WI38 (cell line): Measurements from ENCODE around the gene EPB41L1.

Experiments used
- H3K4me3 ChIP-seq: 2 replicates; pipeline ENCODE4 v1.5.1; 2011; ENCODE audit warnings: low read depth, mild to moderate bottlenecking, control low read depth, low read length
- TF ChIP-seq, protein P1 (sequence below): IDR thresholded peaks from 2 replicates; pipeline ENCODE4 v1.5.1; 2012; ENCODE audit warnings: low read depth, mild to moderate bottlenecking, control low read depth, low read length

EPB41L1 gene

GRCh38 chr20:36154700-36155628 is at the start of gene EPB41L1:
TSS of gene EPB41L1 (plus strand) at chr20:36154740. CDS start at chr20:36173778, 19,038 bp downstream.
- TF ChIP-seq, protein P1, sequence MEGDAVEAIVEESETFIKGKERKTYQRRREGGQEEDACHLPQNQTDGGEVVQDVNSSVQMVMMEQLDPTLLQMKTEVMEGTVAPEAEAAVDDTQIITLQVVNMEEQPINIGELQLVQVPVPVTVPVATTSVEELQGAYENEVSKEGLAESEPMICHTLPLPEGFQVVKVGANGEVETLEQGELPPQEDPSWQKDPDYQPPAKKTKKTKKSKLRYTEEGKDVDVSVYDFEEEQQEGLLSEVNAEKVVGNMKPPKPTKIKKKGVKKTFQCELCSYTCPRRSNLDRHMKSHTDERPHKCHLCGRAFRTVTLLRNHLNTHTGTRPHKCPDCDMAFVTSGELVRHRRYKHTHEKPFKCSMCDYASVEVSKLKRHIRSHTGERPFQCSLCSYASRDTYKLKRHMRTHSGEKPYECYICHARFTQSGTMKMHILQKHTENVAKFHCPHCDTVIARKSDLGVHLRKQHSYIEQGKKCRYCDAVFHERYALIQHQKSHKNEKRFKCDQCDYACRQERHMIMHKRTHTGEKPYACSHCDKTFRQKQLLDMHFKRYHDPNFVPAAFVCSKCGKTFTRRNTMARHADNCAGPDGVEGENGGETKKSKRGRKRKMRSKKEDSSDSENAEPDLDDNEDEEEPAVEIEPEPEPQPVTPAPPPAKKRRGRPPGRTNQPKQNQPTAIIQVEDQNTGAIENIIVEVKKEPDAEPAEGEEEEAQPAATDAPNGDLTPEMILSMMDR, result no peak
- H3K4me3 ChIP-seq, result peak within 1 kb of the TSS; percentile 80

- TF ChIP-seq, protein P1, result no peak
- H3K4me3 ChIP-seq, result no peak overlapping the region
Observed at GRCh38 chr20:36104856-36105255, 49.7 kb upstream of the EPB41L1 start.

GRCh38 chr20:36105711-36106226 is 48.8 kb upstream of the EPB41L1 start:
- no peak overlapping the region for H3K4me3 ChIP-seq

DNA sequence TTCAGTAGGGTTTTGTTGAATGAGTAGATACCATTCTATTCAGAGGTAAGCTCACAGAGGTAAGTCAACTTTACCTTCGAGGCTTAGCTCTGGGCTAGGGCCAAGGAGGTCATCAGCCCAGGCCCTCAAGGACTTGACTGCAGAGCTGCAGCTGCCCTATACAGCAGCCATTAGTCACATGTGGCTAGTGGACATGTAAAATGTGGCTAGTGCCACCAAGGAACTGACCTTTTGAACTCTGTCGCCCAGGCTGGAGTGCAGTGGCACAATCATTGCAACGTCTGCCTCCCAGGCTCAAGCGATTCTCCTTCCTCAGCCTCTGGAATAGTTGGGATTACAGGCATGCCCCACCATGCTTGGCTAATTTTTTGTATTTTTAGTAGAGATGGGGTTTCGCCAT is 47.9 kb upstream of the EPB41L1 start:
- no peak overlapping the region for H3K4me3 ChIP-seq
- TF ChIP-seq, protein P1, result no peak

More at GRCh38 chr20:36105711-36106226, 48.8 kb upstream of the EPB41L1 start:
- TF ChIP-seq, protein P1, result no peak

GRCh38 chr20:36107881-36108280 is 46.7 kb upstream of the EPB41L1 start:
- H3K4me3 ChIP-seq, result no peak overlapping the region
- TF ChIP-seq, protein P1, result no peak

GRCh38 chr20:36109251-36109947 is 45.1 kb upstream of the EPB41L1 start:
- H3K4me3 ChIP-seq, result no peak overlapping the region

More at GRCh38 chr20:36109251-36109947, 45.1 kb upstream of the EPB41L1 start:
- TF ChIP-seq, protein P1, result no peak
